Endothelial cell of umbilical vein (primary cell): ENCODE measurements around the gene TYW5. TPM values are rescaled to one million over a fixed set of nuclear protein-coding genes. Genes with fewer than 3 reads are reported as not detected.
A peak's percentile ranks its signal among the peaks of the same experiment; 100 is the strongest.

Experiments used
- BruUV-seq: library from RNA; stranded (reverse); fragments of 400-500 nt; replicated peaks from 2 replicates; lab custom pipeline; 2021; lab: Mats Ljungman, UMichigan
- CTCF ChIA-PET: fragments of 300-600, 350-600 bp; sonication (Branson Sonifier 250); formaldehyde crosslinking; loops from one replicate; lab custom pipeline; 2021; ENCODE audit warnings: antibody characterized with exemption, inconsistent platforms; lab: Charles Lee
- POLR2A ChIA-PET: fragments of 300-600, 350-600 bp; sonication (Branson Sonifier 250); formaldehyde crosslinking; loops from one replicate; lab custom pipeline; 2021; ENCODE audit warnings: antibody characterized with exemption, inconsistent platforms; lab: Charles Lee
- DNase-seq: peaks from one replicate; pipeline ENCODE4 v3.0.0-alpha.2; 2011; ENCODE audit warnings: low read depth, low spot score
- FAIRE-seq: peaks from 2 replicates; lab custom pipeline; 2011; peaks lifted over from hg19 to GRCh38; lab: Jason Lieb, UNC
- H2AFZ ChIP-seq: 2 replicates; pipeline ENCODE4 v1.6.0; 2012; ENCODE audit warnings: low read depth, low read length, control low read depth, inconsistent platforms
- H3K27ac ChIP-seq: 2 replicates; pipeline ENCODE4 v1.5.1; 2011; ENCODE audit warnings: low read depth, mild to moderate bottlenecking, control low read depth, low read length, moderate library complexity; ENCODE audit not compliant: insufficient read depth
- H3K27me3 ChIP-seq, 2 experiments: 2 replicates each; pipeline versions ENCODE4 v1.6.0 to v1.6.1; 2011; ENCODE audit warnings: low read length in 2 of 2, mixed read lengths in 1 of 2; ENCODE audit not compliant: control insufficient read depth in 2 of 2, insufficient read depth in 2 of 2
- H3K36me3 ChIP-seq, 2 experiments: 2 replicates in 1 of 2; 3 replicates in 1 of 2; pipeline ENCODE4 v1.5.1; 2011; ENCODE audit warnings: low read length in 2 of 2, mild to moderate bottlenecking in 1 of 2, moderate library complexity in 1 of 2; ENCODE audit not compliant: control insufficient read depth in 2 of 2, insufficient read depth in 2 of 2; ENCODE audit errors: extremely low read depth in 1 of 2
- H3K4me1 ChIP-seq: 3 replicates; pipeline ENCODE4 v1.5.1; 2011; ENCODE audit warnings: mild to moderate bottlenecking, low read length; ENCODE audit not compliant: control insufficient read depth, insufficient read depth; ENCODE audit errors: extremely low read depth
- H3K4me2 ChIP-seq: 2 replicates; pipeline ENCODE4 v1.6.1; 2011; ENCODE audit warnings: low read length, control low read depth, mixed read lengths; ENCODE audit not compliant: insufficient read depth
- H3K4me3 ChIP-seq, 3 experiments: fragments of 200-600 bp in 1 of 3; sonication (generic), shearing (Covaris generic) in 1 of 3; replicated peaks in 1 of 3; 2 replicates each; pipeline ENCODE4 v1.5.1; 2011 to 2016; ENCODE audit warnings: control low read depth in 3 of 3, low read length in 3 of 3, mild to moderate bottlenecking in 2 of 3, inconsistent platforms in 1 of 3, low read depth in 1 of 3, moderate library complexity in 1 of 3; ENCODE audit not compliant: insufficient read depth in 1 of 3
- H3K79me2 ChIP-seq: 2 replicates; pipeline ENCODE4 v1.6.0; 2012; ENCODE audit warnings: low read length, inconsistent platforms; ENCODE audit not compliant: control insufficient read depth, insufficient read depth
- H3K9ac ChIP-seq: replicated peaks from 2 replicates; pipeline ENCODE3; 2011; ENCODE audit warnings: low read length, control low read depth; ENCODE audit not compliant: insufficient read depth; ENCODE audit errors: extremely low read depth
- H3K9me1 ChIP-seq: replicated peaks from 3 replicates; pipeline ENCODE4 v1.6.0; 2011; ENCODE audit warnings: mild to moderate bottlenecking, low read length; ENCODE audit not compliant: control insufficient read depth, insufficient read depth; ENCODE audit errors: extremely low read depth
- H3K9me3 ChIP-seq: replicated peaks from 2 replicates; pipeline ENCODE4 v1.5.1; 2012; ENCODE audit warnings: low read length, inconsistent platforms; ENCODE audit not compliant: control insufficient read depth, insufficient read depth
- H4K20me1 ChIP-seq: replicated peaks from 2 replicates; pipeline ENCODE3; 2011; ENCODE audit warnings: mild to moderate bottlenecking, low read length; ENCODE audit not compliant: control insufficient read depth, insufficient read depth; ENCODE audit errors: extremely low read depth
- EZH2 ChIP-seq: IDR thresholded peaks from 2 replicates; pipeline ENCODE4 v1.6.1; 2012; ENCODE audit warnings: borderline replicate concordance, low read depth, mild to moderate bottlenecking, moderate library complexity, low read length, inconsistent platforms; ENCODE audit not compliant: severe bottlenecking
- FOS ChIP-seq: IDR thresholded peaks from 2 replicates; pipeline ENCODE4 v1.6.1; 2011; ENCODE audit warnings: mild to moderate bottlenecking, low read length, moderate library complexity, borderline replicate concordance; ENCODE audit not compliant: insufficient read depth
- GATA2 ChIP-seq: IDR thresholded peaks from 2 replicates; pipeline ENCODE4 v1.7.0; 2011; ENCODE audit warnings: low read depth, mild to moderate bottlenecking, moderate library complexity, mixed read lengths, low read length; ENCODE audit not compliant: insufficient read length, insufficient read depth
- JUN ChIP-seq: IDR thresholded peaks from 2 replicates; pipeline ENCODE4 v1.6.1; 2011; ENCODE audit warnings: borderline replicate concordance, low read depth; ENCODE audit not compliant: insufficient read length, insufficient read depth
- MYC ChIP-seq: IDR thresholded peaks from one replicate; pipeline ENCODE4 v1.6.1; 2011; ENCODE audit warnings: mild to moderate bottlenecking, low read depth, low read length
- POLR2A ChIP-seq: IDR thresholded peaks from 2 replicates; pipeline ENCODE4 v1.6.1; 2012; ENCODE audit warnings: low read depth, mild to moderate bottlenecking, control low read depth, low read length
- POLR2AphosphoS5 ChIP-seq: IDR thresholded peaks from 2 replicates; pipeline ENCODE4 v1.6.1; 2012; ENCODE audit warnings: low read depth, mild to moderate bottlenecking, control low read depth, low read length, moderate library complexity; ENCODE audit not compliant: insufficient read depth
- dilution Hi-C: fragments of 300-500 bp; cut with MboI; formaldehyde crosslinking; loops from one replicate; pipeline ENCODE4 v1.15.0; 2019; ENCODE audit warnings: low sequenced_read_pairs; ENCODE audit not compliant: extremely low pct_ligation_motif_present
- intact Hi-C: fragments of 100-400 bp; cut with micrococcal nuclease; formaldehyde crosslinking; loops from one replicate; pipeline ENCODE4 v1.10.0; 2022
- polyA plus RNA-seq, 4 experiments: library from polyadenylated mRNA; depleted of rRNA in 3 of 4; stranded (reverse) in 3 of 4; unstranded in 1 of 4; fragments of >200 nt; gene quantifications; 2 replicates each; pipeline versions ENCODE4 v1.2.1 to v1.2.3, GENCODE V29; 2011 to 2012; ENCODE audit warnings: missing spikeins in 1 of 4
- total RNA-seq: library from RNA; stranded (reverse); gene quantifications from 2 replicates; pipeline ENCODE4 v1.2.3, GENCODE V29; 2021
- TF ChIP-seq, protein P1 (sequence below): IDR thresholded peaks from 2 replicates; pipeline ENCODE4 v1.6.1; 2011; ENCODE audit not compliant: insufficient read depth, insufficient read length
- TF ChIP-seq, protein P2 (sequence below), 2 donors: IDR thresholded peaks; 1 replicate in 1 of 2; 2 replicates in 1 of 2; pipeline ENCODE4 v1.5.1; 2011; ENCODE audit warnings: low read length in 2 of 2, mild to moderate bottlenecking in 2 of 2, moderate library complexity in 2 of 2, control low read depth in 1 of 2, inconsistent platforms in 1 of 2, low read depth in 1 of 2; ENCODE audit not compliant: insufficient read depth in 1 of 2; ENCODE audit errors: extremely low read depth in 1 of 2

The TYW5 gene
- total and polyA plus RNA-seq, 2 donors (not counting 3 experiments of a cell fraction or from before 2014, with no cell fraction given), result 2.6 to 8.9 TPM

DNA sequence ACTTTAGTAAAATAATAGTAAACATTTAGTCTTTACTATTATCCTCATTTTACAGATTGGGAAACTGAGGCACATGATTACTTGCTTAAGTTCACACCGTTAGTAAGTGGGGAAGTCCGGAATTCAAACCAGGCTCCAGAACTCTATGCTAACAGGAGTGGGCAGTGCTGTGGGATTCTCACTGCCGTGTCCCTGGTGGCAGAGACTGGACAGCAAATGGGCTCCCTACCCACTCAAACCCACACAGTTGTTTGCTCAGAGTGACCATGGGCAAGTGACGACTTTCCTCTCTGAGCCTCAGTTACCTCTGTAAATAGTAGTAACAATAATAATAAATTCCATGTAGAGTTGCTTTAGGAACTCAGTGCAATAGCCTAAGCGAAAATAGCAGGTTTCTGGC lies 24.1 kb upstream of the TYW5 start:
- POLR2A ChIA-PET, result no interaction called here
- peak overlapping the region; percentile 64 for H3K4me2 ChIP-seq
- FAIRE-seq, result no peak

More for the DNA sequence above, 24.1 kb upstream of the TYW5 start:
- Histone ChIP-seq H3K79me2 (no peaks in the 10 kb centered on the region), H3K4me3 (peak overlapping the region in 1 of 3 experiments; percentile 9), H3K9ac (no peak overlapping the region), H3K9me3 (no peaks in the 10 kb centered on the region), H3K27me3 (no peaks in the 10 kb centered on the region), H2AFZ (peak overlapping the region; percentile 71), H3K36me3 (no peaks in the 10 kb centered on the region), H3K4me1 (peaks cover 9% of the 10 kb centered on the region), H3K27ac (no peak overlapping the region), H4K20me1 (no peaks in the 10 kb centered on the region), H3K9me1 (no peaks in the 10 kb centered on the region)
- intact Hi-C loops (no loop called here), dilution Hi-C loops (no loop called here)
- no peak for DNase-seq
- TF ChIP-seq FOS, result no peak
- TF ChIP-seq POLR2AphosphoS5, result no peak
- no peak for TF ChIP-seq POLR2A
- TF ChIP-seq MYC, result no peak
- TF ChIP-seq, protein P1, sequence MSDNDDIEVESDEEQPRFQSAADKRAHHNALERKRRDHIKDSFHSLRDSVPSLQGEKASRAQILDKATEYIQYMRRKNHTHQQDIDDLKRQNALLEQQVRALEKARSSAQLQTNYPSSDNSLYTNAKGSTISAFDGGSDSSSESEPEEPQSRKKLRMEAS, result no peak
- no peak for TF ChIP-seq JUN
- TF ChIP-seq GATA2, result no peak
- TF ChIP-seq, protein P2, sequence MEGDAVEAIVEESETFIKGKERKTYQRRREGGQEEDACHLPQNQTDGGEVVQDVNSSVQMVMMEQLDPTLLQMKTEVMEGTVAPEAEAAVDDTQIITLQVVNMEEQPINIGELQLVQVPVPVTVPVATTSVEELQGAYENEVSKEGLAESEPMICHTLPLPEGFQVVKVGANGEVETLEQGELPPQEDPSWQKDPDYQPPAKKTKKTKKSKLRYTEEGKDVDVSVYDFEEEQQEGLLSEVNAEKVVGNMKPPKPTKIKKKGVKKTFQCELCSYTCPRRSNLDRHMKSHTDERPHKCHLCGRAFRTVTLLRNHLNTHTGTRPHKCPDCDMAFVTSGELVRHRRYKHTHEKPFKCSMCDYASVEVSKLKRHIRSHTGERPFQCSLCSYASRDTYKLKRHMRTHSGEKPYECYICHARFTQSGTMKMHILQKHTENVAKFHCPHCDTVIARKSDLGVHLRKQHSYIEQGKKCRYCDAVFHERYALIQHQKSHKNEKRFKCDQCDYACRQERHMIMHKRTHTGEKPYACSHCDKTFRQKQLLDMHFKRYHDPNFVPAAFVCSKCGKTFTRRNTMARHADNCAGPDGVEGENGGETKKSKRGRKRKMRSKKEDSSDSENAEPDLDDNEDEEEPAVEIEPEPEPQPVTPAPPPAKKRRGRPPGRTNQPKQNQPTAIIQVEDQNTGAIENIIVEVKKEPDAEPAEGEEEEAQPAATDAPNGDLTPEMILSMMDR (IDR thresholded peaks at IDR 0.05; ENCODE audit: extremely low read depth in 1 of 2, insufficient read depth in 1 of 2, low read depth in 1 of 2, low read length in 2 of 2), result no peak
- TF ChIP-seq EZH2, result no peak
- CTCF ChIA-PET, result interaction anchor here (1.1 to 2.8 kb wide), 11 partner anchors 327 to 724 kb away, joined by 3 to 62 read pairs (median 8); partner anchors contain the start of gene SPATS2L
- no TSS peak for BruUV-seq
